GM19438 (cell line): Measurements from ENCODE around the gene TNPO2.
"Not testable (repeated sequence)": the region's sequence is repeated elsewhere in the genome, so short reads cannot be mapped to it uniquely, and the experiment has no call there.

Experiments
- ATAC-seq: cut with Tn5 transposase; IDR thresholded peaks from one replicate; pipeline ENCODE4 v1.9.1; 2021; ENCODE audit warnings: low read depth; ENCODE audit not compliant: unreplicated experiment

TNPO2 gene

GRCh38 chr19:12737835-12738351, 14.2 kb upstream of the TNPO2 start:
- no peak for ATAC-seq

- peak; percentile 81 for ATAC-seq
Measured at GRCh38 chr19:12736995-12737834, 13.5 kb upstream of the TNPO2 start, which contains the start of gene GET3. Gene GET3, plus strand, starts transcription at chr19:12737497. Its CDS starts 9 bp downstream, at chr19:12737506.

- ATAC-seq: no peak
Measured at GRCh38 chr19:12733369-12734214, 9.9 kb upstream of the TNPO2 start.

GRCh38 chr19:12731337-12731736, 7.6 kb upstream of the TNPO2 start:
- ATAC-seq: no peak

- no peak for ATAC-seq
Measured at GRCh38 chr19:12730064-12730463, 6.3 kb upstream of the TNPO2 start.

- ATAC-seq: no peak
Measured at GRCh38 chr19:12727745-12728433, 4.2 kb upstream of the TNPO2 start.

GRCh38 chr19:12726988-12727316, 3.2 kb upstream of the TNPO2 start:
- ATAC-seq: no peak

GRCh38 chr19:12725612-12726011, 1.9 kb upstream of the TNPO2 start:
- not testable (repeated sequence) for ATAC-seq

- ATAC-seq: no peak
Measured at GRCh38 chr19:12723381-12723640, 421 bp downstream of the TNPO2 start.

GRCh38 chr19:12722566-12723380, 959 bp downstream of the TNPO2 start:
- peak; percentile 73 for ATAC-seq

GRCh38 chr19:12721656-12722565, 1.8 kb downstream of the TNPO2 start:
- ATAC-seq: peak; percentile 36

GRCh38 chr19:12720851-12721655, 2.7 kb downstream of the TNPO2 start:
- ATAC-seq: no peak

- ATAC-seq: no peak
Measured at GRCh38 chr19:12720296-12720695, 3.4 kb downstream of the TNPO2 start.

- no peak for ATAC-seq
Measured at GRCh38 chr19:12715929-12716328, 7.8 kb downstream of the TNPO2 start.

GRCh38 chr19:12715102-12715501, 8.6 kb downstream of the TNPO2 start:
- ATAC-seq: no peak

- ATAC-seq: not testable (repeated sequence)
Measured at GRCh38 chr19:12713304-12713703, 10.4 kb downstream of the TNPO2 start.

GRCh38 chr19:12712077-12712476, 11.7 kb downstream of the TNPO2 start:
- ATAC-seq: not testable (repeated sequence)

- ATAC-seq: no peak
Measured at GRCh38 chr19:12711187-12711586, 12.5 kb downstream of the TNPO2 start.
